BLaER1 treated with 17β-estradiol and CSF1 and Interleukin-3, amounts not matched to agents 10 nM and 100 nM (cell line): Measurements from ENCODE around the gene ZNF276.

Experiments used
- H3K27ac ChIP-seq, 11 experiments: shearing (Covaris generic); formaldehyde crosslinking; 2 replicates each; pipeline ENCODE4 v1.8.1; 2022
- H3K27me3 ChIP-seq, 11 experiments: shearing (Covaris generic); formaldehyde crosslinking; 2 replicates each; pipeline ENCODE4 v1.8.1; 2022
- H3K36me3 ChIP-seq, 11 experiments: shearing (Covaris generic); formaldehyde crosslinking; 2 replicates each; pipeline ENCODE4 v1.8.1; 2022
- H3K4me1 ChIP-seq, 10 experiments: shearing (Covaris generic); formaldehyde crosslinking; 2 replicates each; pipeline ENCODE4 v1.8.1; 2022
- H3K4me2 ChIP-seq, 11 experiments: shearing (Covaris generic); formaldehyde crosslinking; 2 replicates each; pipeline ENCODE4 v1.8.1; 2022
- H3K4me3 ChIP-seq, 10 experiments: shearing (Covaris generic); formaldehyde crosslinking; 2 replicates each; pipeline ENCODE4 v1.8.1; 2022
- H3K9ac ChIP-seq, 11 experiments: shearing (Covaris generic); formaldehyde crosslinking; 2 replicates each; pipeline ENCODE4 v1.8.1; 2022
- H3K9me3 ChIP-seq, 11 experiments: shearing (Covaris generic); formaldehyde crosslinking; replicated peaks in 1 of 11; 2 replicates each; pipeline ENCODE4 v1.8.1; 2022
- H4K20me1 ChIP-seq, 11 experiments: shearing (Covaris generic); formaldehyde crosslinking; 2 replicates each; pipeline ENCODE4 v1.8.1; 2022
- Cebpa-rat ChIP-seq, 11 experiments: shearing (Covaris generic); IDR thresholded peaks; 2 replicates each; pipeline ENCODE4 v1.8.1; 2022

ZNF276 gene

DNA sequence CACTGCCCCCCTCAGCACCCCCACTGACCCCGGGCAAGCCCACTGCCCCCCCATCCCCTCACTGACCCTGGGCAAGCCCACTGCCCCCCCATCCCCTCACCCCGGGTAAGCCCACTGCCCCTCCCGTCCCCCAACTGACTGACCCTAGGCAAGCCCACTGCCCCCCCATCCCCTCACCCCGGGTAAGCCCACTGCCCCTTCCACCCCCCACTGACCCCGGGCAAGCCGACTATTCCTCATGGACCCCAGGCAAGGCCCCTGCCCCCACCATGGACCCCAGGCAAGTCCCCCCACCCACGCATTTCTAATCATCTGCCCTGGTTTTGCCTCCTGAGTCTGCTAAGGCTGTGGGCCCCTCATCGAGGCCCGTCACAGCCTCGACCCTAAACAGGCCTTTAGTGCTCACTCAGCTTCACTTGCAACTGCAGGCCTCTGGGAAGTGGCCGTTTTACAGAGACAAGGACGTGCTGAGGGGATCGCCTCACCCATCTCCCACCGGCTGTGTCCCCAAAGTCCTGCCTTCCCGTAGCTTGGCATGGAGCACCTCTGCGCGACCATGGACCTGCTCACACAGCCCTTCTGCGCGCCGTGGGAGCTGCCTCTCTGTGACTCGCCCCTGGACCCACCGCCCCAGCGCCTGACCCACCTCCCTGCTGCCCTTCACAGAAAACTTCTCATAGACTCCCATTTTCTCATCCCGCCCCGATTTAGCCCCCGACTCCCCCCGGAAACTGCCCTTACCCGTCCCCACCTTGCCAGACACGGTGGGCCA, 4.2 kb upstream of the ZNF276 start:
- H3K27ac ChIP-seq = peak overlapping the region in 5 of 11 experiments; percentile 23 to 98 (median 93); a peak in 9 of 22 replicates
- H4K20me1 ChIP-seq = peaks cover 0 to 86% (median 26%) of the 10 kb centered on the region in 11 experiments; a peak in 19 of 22 replicates
- no peak for TF ChIP-seq Cebpa-rat (IDR thresholded peaks at IDR 0.05)
- H3K4me2 ChIP-seq = peak overlapping the region in 6 of 11 experiments; percentile 94 to 99 (median 97); a peak in 11 of 22 replicates
- H3K4me3 ChIP-seq = peak overlapping the region in 2 of 10 experiments; percentile 28 to 97; a peak in 3 of 20 replicates
- H3K36me3 ChIP-seq = peaks cover 9 to 49% (median 41%) of the 10 kb centered on the region in 11 experiments; a peak in 20 of 22 replicates
- peaks cover 31 to 76% (median 60%) of the 10 kb centered on the region in 10 experiments for H3K4me1 ChIP-seq
- H3K27me3 ChIP-seq = peaks cover 0 to 21% (median 9%) of the 10 kb centered on the region in 11 experiments; a peak in 13 of 22 replicates
- H3K9ac ChIP-seq = peak overlapping the region in 5 of 11 experiments; percentile 92 to 96 (median 92); a peak in 10 of 22 replicates
- no peaks in the 10 kb centered on the region for H3K9me3 ChIP-seq

GRCh38 chr16:89717688-89718505, 3.4 kb upstream of the ZNF276 start:
- Histone ChIP-seq H3K4me1 (peaks cover 33 to 73% (median 58%) of the 10 kb centered on the region in 10 experiments), H3K4me2 (peak overlapping the region in 9 of 11 experiments; percentile 94 to 100 (median 97); a peak in 16 of 22 replicates), H4K20me1 (peaks cover 8 to 87% (median 30%) of the 10 kb centered on the region in 11 experiments), H3K27me3 (peaks cover 0 to 21% (median 9%) of the 10 kb centered on the region in 11 experiments; a peak in 13 of 22 replicates), H3K27ac (peak overlapping the region in 8 of 11 experiments; percentile 23 to 99 (median 95); a peak in 13 of 22 replicates), H3K36me3 (peaks cover 10 to 50% (median 41%) of the 10 kb centered on the region in 11 experiments; a peak in 20 of 22 replicates), H3K9ac (peak overlapping the region in 7 of 11 experiments; percentile 92 to 98 (median 93); a peak in 12 of 22 replicates), H3K9me3 (no peaks in the 10 kb centered on the region), H3K4me3 (peak overlapping the region in 4 of 10 experiments; percentile 17 to 97 (median 88); a peak in 6 of 20 replicates)
- no peak for TF ChIP-seq Cebpa-rat (IDR thresholded peaks at IDR 0.05)

DNA sequence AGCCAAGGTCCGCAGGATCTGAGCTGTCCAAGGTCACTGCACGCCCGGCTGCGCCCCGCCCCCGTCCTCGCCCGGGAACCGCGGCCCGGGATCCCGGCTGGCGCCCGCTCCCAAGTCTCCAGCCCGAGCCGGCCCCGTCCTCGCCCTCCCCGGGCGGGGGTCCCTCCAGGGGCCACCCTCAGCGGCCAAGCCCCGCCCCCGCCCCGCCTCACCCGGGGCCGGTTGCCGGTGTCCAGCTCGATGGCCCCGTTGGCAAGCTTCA, 855 bp upstream of the ZNF276 start:
- H3K27me3 ChIP-seq = peaks cover 0 to 21% (median 9%) of the 10 kb centered on the region in 11 experiments; a peak in 13 of 22 replicates
- H3K4me2 ChIP-seq = peak overlapping the region; percentile 94 to 100 (median 98)
- H3K27ac ChIP-seq = peak overlapping the region; percentile 88 to 99 (median 95)
- peak overlapping the region; percentile 75 to 98 (median 90) for H3K4me3 ChIP-seq
- peaks cover 36 to 56% (median 47%) of the 10 kb centered on the region in 11 experiments for H3K36me3 ChIP-seq
- no peak for TF ChIP-seq Cebpa-rat (IDR thresholded peaks at IDR 0.05)
- peaks cover 34 to 87% (median 40%) of the 10 kb centered on the region in 11 experiments for H4K20me1 ChIP-seq
- peak overlapping the region; percentile 88 to 98 (median 93) for H3K9ac ChIP-seq
- peaks cover 38 to 77% (median 60%) of the 10 kb centered on the region in 10 experiments for H3K4me1 ChIP-seq
- H3K9me3 ChIP-seq = no peaks in the 10 kb centered on the region

- Histone ChIP-seq H3K4me2 (peak overlapping the region; percentile 96 to 100 (median 99)), H3K4me1 (peaks cover 38 to 68% (median 56%) of the 10 kb centered on the region in 10 experiments), H3K9ac (peak overlapping the region; percentile 88 to 98 (median 93)), H3K9me3 (no peaks in the 10 kb centered on the region), H3K36me3 (peaks cover 39 to 57% (median 49%) of the 10 kb centered on the region in 11 experiments), H3K4me3 (peak overlapping the region; percentile 75 to 98 (median 90)), H4K20me1 (peaks cover 43 to 89% (median 52%) of the 10 kb centered on the region in 11 experiments), H3K27ac (peak overlapping the region; percentile 88 to 99 (median 95)), H3K27me3 (peaks cover 0 to 21% (median 9%) of the 10 kb centered on the region in 11 experiments; a peak in 13 of 22 replicates)
- no peak for TF ChIP-seq Cebpa-rat (IDR thresholded peaks at IDR 0.05)
Measured at GRCh38 chr16:89721546-89722391, 432 bp downstream of the ZNF276 start.

GRCh38 chr16:89722392-89723278, 1.3 kb downstream of the ZNF276 start:
- Histone ChIP-seq H4K20me1 (peaks cover 52 to 92% (median 61%) of the 10 kb centered on the region in 11 experiments), H3K27ac (peak overlapping the region; percentile 88 to 99 (median 95); a peak in 21 of 22 replicates), H3K4me3 (peak overlapping the region; percentile 75 to 98 (median 90)), H3K9ac (peak overlapping the region; percentile 88 to 98 (median 93)), H3K4me1 (peaks cover 38 to 63% (median 55%) of the 10 kb centered on the region in 10 experiments), H3K9me3 (no peaks in the 10 kb centered on the region), H3K36me3 (peaks cover 45 to 60% (median 52%) of the 10 kb centered on the region in 11 experiments), H3K27me3 (peaks cover 0 to 21% (median 9%) of the 10 kb centered on the region in 11 experiments; a peak in 13 of 22 replicates), H3K4me2 (peak overlapping the region; percentile 96 to 100 (median 99))
- TF ChIP-seq Cebpa-rat (IDR thresholded peaks at IDR 0.05) = no peak

- Histone ChIP-seq H3K4me1 (peaks cover 38 to 62% (median 46%) of the 10 kb centered on the region in 10 experiments), H3K27me3 (peaks cover 0 to 21% (median 9%) of the 10 kb centered on the region in 11 experiments; a peak in 13 of 22 replicates), H4K20me1 (peaks cover 58 to 91% (median 70%) of the 10 kb centered on the region in 11 experiments), H3K9ac (peak overlapping the region; percentile 88 to 98 (median 93)), H3K4me2 (peak overlapping the region; percentile 96 to 100 (median 99)), H3K9me3 (no peaks in the 10 kb centered on the region), H3K36me3 (peaks cover 47 to 60% (median 57%) of the 10 kb centered on the region in 11 experiments), H3K27ac (peak overlapping the region in 9 of 11 experiments; percentile 93 to 99 (median 95); a peak in 17 of 22 replicates), H3K4me3 (peak overlapping the region; percentile 75 to 98 (median 90))
- no peak for TF ChIP-seq Cebpa-rat (IDR thresholded peaks at IDR 0.05)
Measured at GRCh38 chr16:89723279-89724250, 2.2 kb downstream of the ZNF276 start.
